Lower leg skin (tissue), 4 donors: Measurements from ENCODE around the gene WFIKKN1. TPM values are rescaled to one million over a fixed set of nuclear protein-coding genes. Genes with fewer than 3 reads are reported as not detected.

Source experiments
- DNase-seq, 2 donors: peaks; one replicate each; pipeline ENCODE4 v3.0.0-alpha.2; 2019; ENCODE audit warnings: low spot score in 2 of 2
- H3K4me3 ChIP-seq: fragments of 200-600 bp; sonication (generic); 2 replicates; pipeline ENCODE4 v1.5.1; 2017; ENCODE audit warnings: mild to moderate bottlenecking, low read depth; ENCODE audit not compliant: poor library complexity, severe bottlenecking
- POLR2A ChIP-seq, 2 donors: fragments of 450-650 bp; IDR thresholded peaks; one replicate each; pipeline ENCODE4 v1.6.1; 2016 to 2017; ENCODE audit warnings: antibody characterized with exemption in 2 of 2, mild to moderate bottlenecking in 1 of 2, moderate library complexity in 1 of 2
- WGBS, 2 donors: methylation state at CpG; one replicate each; pipeline ENCODE4 v1.1.5; 2018; 5-methylcytosine and 5-hydroxymethylcytosine counted together
- intact Hi-C: fragments of 100-400 bp; cut with DNase I; formaldehyde crosslinking; loops from one replicate; pipeline ENCODE4 v1.15.0; 2023; ENCODE audit warnings: low total_unique reads
- total RNA-seq, 4 donors: library from RNA; depleted of rRNA; stranded (reverse); fragments of >200 nt; gene quantifications; one replicate each; pipeline ENCODE4 v1.1.0, GENCODE V29; 2016
- TF ChIP-seq, protein P1 (sequence below), 3 donors: fragments of 450-650 bp; IDR thresholded peaks; one replicate each; pipeline ENCODE4 v1.5.1; 2016; ENCODE audit warnings: antibody characterized with exemption in 3 of 3, mild to moderate bottlenecking in 3 of 3, moderate library complexity in 2 of 3

The WFIKKN1 gene
- total RNA-seq, 4 donors from 2014 or later: 1.3 to 5.0 (median 2.8) TPM

- intact Hi-C loops: no loop called here
- TF ChIP-seq POLR2A (IDR thresholded peaks at IDR 0.05): no peak
- no peak overlapping the region for H3K4me3 ChIP-seq
- DNase-seq: no peak
- 86 to 89% methylated on average over 18 of the region's 18 CpGs for WGBS, 2 donors
Observed at GRCh38 chr16:673399-673991, 42.7 kb downstream of the WFIKKN1 start.

- no peak for DNase-seq
- no peak overlapping the region for H3K4me3 ChIP-seq
- intact Hi-C loops: no loop called here
- TF ChIP-seq POLR2A (IDR thresholded peaks at IDR 0.05): no peak
- TF ChIP-seq, protein P1, sequence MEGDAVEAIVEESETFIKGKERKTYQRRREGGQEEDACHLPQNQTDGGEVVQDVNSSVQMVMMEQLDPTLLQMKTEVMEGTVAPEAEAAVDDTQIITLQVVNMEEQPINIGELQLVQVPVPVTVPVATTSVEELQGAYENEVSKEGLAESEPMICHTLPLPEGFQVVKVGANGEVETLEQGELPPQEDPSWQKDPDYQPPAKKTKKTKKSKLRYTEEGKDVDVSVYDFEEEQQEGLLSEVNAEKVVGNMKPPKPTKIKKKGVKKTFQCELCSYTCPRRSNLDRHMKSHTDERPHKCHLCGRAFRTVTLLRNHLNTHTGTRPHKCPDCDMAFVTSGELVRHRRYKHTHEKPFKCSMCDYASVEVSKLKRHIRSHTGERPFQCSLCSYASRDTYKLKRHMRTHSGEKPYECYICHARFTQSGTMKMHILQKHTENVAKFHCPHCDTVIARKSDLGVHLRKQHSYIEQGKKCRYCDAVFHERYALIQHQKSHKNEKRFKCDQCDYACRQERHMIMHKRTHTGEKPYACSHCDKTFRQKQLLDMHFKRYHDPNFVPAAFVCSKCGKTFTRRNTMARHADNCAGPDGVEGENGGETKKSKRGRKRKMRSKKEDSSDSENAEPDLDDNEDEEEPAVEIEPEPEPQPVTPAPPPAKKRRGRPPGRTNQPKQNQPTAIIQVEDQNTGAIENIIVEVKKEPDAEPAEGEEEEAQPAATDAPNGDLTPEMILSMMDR (IDR thresholded peaks at IDR 0.05): no peak
- 79 to 97% methylated on average over 13 to 20 of the region's 22 CpGs for WGBS, 2 donors
Observed at GRCh38 chr16:674214-674881, 43.6 kb downstream of the WFIKKN1 start.

- 10 to 11% methylated on average over 33 to 37 of the region's 73 CpGs for WGBS, 2 donors
- H3K4me3 ChIP-seq: no peak within 1 kb of the TSS
- TF ChIP-seq, protein P1 (IDR thresholded peaks at IDR 0.05): no peak
- TF ChIP-seq POLR2A (IDR thresholded peaks at IDR 0.05): no peak
- no peak for DNase-seq
- intact Hi-C loops: no loop called here
Observed at GRCh38 chr16:674968-675883, 44.4 kb downstream of the WFIKKN1 start, which contains the start of gene RHBDL1. TSS of gene RHBDL1 (plus strand) at chr16:675671. CDS start at chr16:675791, 120 bp downstream.

- WGBS, 2 donors: 49 to 54% methylated on average over 6 to 22 of the region's 25 CpGs
- DNase-seq: no peak
- intact Hi-C loops: no loop called here
- H3K4me3 ChIP-seq: no peak overlapping the region
- no peak for TF ChIP-seq POLR2A (IDR thresholded peaks at IDR 0.05)
- TF ChIP-seq, protein P1 (IDR thresholded peaks at IDR 0.05): no peak
Observed at GRCh38 chr16:675884-676564, 45.2 kb downstream of the WFIKKN1 start.

GRCh38 chr16:676565-676902, 45.7 kb downstream of the WFIKKN1 start:
- intact Hi-C loops: no loop called here
- DNase-seq: no peak
- no peak for TF ChIP-seq POLR2A (IDR thresholded peaks at IDR 0.05)
- TF ChIP-seq, protein P1 (IDR thresholded peaks at IDR 0.05): no peak
- no peak overlapping the region for H3K4me3 ChIP-seq
- 46 to 81% methylated on average over 19 to 20 of the region's 21 CpGs for WGBS, 2 donors
